HG03571 (cell line): Measurements from ENCODE around the gene GCGR.

Experiments
- ATAC-seq: cut with Tn5 transposase; IDR thresholded peaks from one replicate; pipeline ENCODE4 v1.9.1; 2021; ENCODE audit not compliant: unreplicated experiment

GCGR gene

DNA sequence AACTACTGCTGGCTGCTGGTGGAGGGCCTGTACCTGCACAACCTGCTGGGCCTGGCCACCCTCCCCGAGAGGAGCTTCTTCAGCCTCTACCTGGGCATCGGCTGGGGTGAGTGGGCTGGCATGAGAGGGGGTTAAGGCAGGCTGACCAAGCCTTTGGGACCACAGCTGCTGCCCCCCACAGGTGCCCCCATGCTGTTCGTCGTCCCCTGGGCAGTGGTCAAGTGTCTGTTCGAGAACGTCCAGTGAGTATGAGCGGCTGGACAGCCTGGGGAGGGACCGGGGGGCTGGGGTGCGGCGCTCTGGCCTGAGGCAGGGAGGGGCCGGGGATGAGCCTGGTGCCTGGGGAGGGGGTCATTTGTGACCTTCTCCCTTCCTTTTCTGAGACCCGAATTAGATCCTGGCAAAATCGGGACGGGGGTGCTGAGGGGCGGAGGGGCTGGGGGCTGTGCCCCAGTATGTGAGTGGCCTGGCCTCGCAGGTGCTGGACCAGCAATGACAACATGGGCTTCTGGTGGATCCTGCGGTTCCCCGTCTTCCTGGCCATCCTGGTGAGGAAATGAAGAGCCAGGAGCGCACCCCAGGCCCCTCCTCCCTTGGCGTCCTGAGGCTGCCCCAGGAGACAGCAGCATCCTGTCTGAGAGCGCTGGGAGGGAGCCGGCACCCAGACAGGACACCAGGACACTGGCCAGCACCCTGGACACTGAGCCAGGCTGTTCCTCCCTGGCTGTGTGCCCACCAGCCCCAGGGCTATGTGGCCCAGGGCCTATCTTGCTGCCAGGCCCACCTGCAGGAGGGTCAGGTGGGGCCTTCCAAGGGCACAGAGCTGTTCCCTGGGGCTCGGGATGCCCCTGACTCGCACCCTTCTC, 8.0 kb downstream of the GCGR start:
- ATAC-seq = no peak

- ATAC-seq = no peak
These were observed 8.8 kb downstream of the GCGR start for GRCh38 chr17:81812571-81813370.

DNA sequence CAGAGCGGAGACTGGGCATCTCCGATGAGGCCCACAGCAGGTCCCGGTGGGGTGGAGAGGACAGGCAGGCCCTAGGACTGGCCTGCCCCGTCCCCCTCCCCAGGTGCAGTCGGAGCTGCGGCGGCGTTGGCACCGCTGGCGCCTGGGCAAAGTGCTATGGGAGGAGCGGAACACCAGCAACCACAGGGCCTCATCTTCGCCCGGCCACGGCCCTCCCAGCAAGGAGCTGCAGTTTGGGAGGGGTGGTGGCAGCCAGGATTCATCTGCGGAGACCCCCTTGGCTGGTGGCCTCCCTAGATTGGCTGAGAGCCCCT, 9.4 kb downstream of the GCGR start:
- ATAC-seq = no peak

GRCh38 chr17:81813861-81814683, 10.1 kb downstream of the GCGR start:
- no peak for ATAC-seq

DNA sequence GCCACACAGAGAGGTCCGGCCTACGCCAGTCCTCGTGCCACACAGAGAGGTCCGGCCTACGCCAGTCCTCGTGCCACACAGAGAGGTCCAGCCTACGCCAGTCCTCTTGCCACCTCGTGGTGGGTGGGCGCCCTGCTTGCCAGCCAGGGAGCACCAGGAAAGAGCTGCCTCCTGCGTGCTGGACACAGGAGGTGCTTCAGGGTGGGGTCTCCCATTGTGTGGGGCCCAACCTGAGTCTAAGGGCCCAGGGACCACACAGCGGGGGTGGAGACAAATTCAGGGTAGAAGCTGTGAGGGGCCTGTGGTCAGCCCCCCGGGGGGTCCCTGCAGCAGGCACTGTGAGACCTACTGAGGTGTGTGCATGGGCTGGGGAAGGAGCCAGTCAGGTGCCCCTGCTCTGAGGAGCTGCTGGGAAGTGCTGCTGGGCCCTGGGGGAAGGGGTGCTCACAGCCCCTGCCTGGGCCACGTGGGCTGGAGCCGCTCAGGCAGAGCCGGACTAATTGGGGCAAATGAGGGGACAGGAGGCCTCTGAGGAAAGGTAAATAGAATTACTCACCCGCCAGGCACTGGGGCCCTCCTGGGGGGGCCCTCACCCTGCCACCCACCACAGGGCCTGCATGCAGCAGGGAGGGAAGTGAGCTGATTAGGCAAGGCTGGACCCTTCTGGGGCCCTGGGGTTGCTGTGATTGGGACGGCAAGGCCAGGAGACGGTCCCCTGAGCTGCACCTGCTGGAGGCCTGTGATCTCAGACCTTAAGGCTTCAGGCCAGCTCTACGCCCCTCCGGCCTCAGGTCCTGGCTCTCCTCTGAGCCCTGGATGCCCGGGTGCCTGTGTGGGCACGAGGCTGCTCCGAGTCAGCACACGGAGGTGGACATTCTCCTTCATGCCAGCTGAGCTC, 11.0 kb downstream of the GCGR start:
- no peak for ATAC-seq

- no peak for ATAC-seq
These were observed 11.7 kb downstream of the GCGR start for GRCh38 chr17:81815646-81815986.

GRCh38 chr17:81817758-81818147, 13.8 kb downstream of the GCGR start:
- ATAC-seq = no peak

DNA sequence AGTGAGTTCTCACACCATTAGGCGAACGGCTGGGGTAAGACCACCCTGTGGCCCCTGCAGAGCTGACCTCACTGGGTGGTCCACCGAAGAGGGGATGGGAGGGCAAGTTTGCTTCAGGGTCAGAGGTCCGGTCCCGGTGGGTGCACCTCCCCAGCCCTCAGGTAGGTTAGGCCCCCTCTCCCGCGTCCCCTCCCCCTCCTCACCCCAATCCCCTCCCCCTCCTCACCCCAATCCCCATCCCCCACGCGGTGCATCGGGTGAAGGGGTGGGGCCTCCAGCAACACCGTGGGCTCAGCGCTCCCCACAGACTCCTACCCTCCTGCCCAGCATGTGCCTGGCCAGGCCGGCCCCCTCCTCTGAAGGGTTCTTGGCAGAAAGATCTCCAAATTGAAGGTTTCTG, 15.8 kb downstream of the GCGR start:
- ATAC-seq = no peak

GRCh38 chr17:81821147-81821546, 17.2 kb downstream of the GCGR start:
- no peak for ATAC-seq

- ATAC-seq = no peak
These were observed 17.8 kb downstream of the GCGR start for GRCh38 chr17:81821603-81822311.

DNA sequence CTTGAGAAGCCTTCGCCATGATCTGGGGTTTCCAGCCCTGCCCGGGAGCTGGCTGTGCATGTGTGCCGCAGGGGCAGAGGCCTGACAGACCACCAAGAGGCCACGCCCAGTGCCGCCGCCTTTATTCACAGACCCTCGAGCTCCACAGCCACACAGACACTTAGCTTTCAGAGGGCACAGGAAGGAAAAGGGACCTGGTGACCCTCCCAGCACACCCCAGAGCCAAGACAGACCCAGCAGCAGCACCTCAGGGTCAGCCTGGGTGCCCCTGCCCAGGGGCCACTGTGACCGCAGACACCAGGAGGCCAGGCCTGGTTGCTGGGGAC, 18.3 kb downstream of the GCGR start:
- no peak for ATAC-seq

DNA sequence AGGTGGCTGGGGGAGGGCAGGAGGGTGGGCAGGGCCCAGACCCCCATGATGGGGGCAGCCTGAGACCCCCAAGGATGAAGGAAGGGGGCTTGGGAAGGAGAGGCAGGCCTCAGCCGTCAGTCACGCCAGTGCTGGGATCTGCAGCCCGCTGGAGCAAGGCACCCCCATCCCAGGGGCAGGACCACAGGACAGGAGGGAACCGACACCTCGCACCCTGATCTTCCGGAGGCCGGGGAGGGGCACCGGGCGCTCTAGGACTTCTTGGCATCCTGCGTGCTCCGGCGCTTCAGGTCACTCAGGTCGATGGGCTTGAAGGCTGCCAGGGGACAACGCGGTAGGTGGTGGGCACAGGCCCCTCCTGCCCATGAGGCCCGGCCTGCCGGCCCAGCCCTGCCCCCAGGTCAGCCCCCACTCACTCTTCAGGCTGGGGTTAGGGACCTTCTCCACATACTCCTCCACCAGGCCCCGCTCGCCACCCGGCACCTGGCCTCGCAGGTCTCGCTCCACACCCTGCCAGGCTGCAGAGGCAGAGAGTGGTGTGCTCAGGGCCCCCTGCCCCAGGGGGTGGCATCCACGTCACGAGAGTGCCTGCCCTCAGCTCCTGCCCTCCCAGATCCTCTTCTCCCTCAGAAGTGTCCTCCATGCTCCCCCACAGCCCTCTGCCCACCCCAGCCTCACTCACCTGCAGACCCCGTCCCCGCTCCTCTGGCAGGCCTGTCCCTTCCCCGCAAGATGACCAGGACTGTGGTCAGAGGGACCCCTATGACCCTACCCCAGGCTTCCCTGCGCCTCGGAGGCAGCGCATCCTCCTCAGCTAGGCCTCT, 19.3 kb downstream of the GCGR start:
- no peak for ATAC-seq

- no peak for ATAC-seq
These were observed 20.0 kb downstream of the GCGR start for GRCh38 chr17:81823820-81824550.

GRCh38 chr17:81824595-81824994, 20.6 kb downstream of the GCGR start:
- ATAC-seq = no peak

DNA sequence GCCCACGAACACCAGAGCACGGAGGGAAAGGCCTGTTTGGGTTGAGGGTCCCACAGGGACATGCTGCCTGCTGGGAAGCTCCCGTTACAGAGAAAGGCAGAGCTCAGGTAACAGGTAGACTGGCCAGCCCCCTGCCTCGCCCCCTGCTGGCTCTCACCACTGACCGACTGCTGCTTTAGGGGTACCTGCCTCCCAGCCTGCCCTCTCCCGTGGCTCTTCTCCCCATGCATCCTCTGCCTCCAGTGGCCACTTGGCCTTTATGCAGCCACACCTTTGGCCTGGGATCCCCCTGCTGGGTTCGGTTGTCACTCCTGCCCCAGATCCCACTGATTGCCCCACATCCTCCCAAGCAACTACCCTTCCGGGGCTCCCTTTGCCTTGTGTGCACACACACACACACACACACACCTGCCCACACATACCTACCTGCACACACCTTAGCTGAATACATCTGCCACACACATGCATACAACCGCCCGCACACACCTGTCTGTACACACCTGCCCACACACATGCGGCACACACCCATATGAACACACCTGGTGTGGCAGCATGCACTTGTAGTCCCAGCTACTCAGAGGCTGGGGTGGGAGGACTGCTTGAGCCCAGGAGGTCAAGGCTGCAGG, 22.0 kb downstream of the GCGR start:
- ATAC-seq = no peak

DNA sequence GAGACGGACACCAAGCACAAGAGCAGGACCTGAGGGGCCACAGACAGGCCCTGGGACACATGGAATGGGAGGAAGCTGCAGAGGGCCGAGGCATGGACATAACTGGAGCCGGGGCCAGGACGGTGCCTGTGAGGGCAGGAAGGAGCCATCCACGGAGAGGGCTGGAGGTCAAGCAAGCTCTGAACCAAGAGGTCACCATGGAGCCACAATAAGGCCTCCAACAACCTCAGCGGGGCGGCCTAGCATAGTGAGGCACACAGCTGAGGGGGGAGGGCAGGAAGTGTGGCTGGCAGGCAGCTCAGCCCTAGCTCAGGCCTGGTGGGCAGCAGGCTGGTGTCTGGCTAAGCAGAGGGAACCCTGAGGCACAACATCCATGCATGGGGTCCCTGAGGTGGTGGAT, 24.7 kb downstream of the GCGR start:
- no peak for ATAC-seq

- ATAC-seq = no peak
These were observed 25.9 kb downstream of the GCGR start for GRCh38 chr17:81829858-81830257.

DNA sequence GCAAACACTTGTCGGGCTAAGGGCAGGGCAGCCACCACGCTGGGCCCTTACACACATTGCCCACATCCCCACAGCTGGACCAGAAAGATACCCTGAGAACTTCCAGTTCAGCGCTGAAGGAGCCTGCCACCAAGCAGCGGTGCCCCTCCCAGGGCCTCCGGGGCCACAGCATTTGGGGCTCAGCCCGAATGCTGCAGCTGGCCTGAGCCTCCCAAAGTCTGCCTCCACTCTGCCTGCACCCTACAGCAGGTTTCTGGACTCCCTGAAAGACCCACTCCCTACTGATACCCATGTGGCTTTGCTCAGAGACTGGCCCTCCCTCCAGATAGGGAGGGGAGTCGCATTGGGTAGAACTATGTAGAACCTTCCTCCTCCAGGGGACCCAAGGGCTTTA, 27.6 kb downstream of the GCGR start:
- no peak for ATAC-seq
